Astrocyte (in vitro differentiated cells and primary cell): ENCODE data around the gene GNAI2. TPM values are rescaled to one million over a fixed set of nuclear protein-coding genes. Genes with fewer than 3 reads are reported as not detected.
A peak's percentile ranks its signal among the peaks of the same experiment; 100 is the strongest.

ENCODE experiments used
- DNase-seq: peaks from one replicate; pipeline ENCODE4 v3.0.0-alpha.2; 2010; ENCODE audit warnings: low read depth
- FAIRE-seq: peaks from 2 replicates; lab custom pipeline; 2011; peaks lifted over from hg19 to GRCh38; lab: Jason Lieb, UNC
- H2AFZ ChIP-seq: 2 replicates; pipeline ENCODE4 v1.6.0; 2012; ENCODE audit warnings: low read depth, low read length, inconsistent platforms
- H3K27ac ChIP-seq: 2 replicates; pipeline ENCODE4 v1.5.1; 2011; ENCODE audit warnings: low read depth, low read length, inconsistent platforms
- H3K27me3 ChIP-seq: 2 replicates; pipeline ENCODE4 v1.6.0; 2011; ENCODE audit warnings: low read length, inconsistent platforms; ENCODE audit not compliant: insufficient read depth
- H3K36me3 ChIP-seq: 2 replicates; pipeline ENCODE4 v1.5.1; 2011; ENCODE audit warnings: low read length, inconsistent platforms; ENCODE audit not compliant: insufficient read depth
- H3K4me1 ChIP-seq: 2 replicates; pipeline ENCODE4 v1.5.1; 2011; ENCODE audit warnings: low read length, inconsistent platforms; ENCODE audit not compliant: insufficient read depth
- H3K4me2 ChIP-seq: 2 replicates; pipeline ENCODE4 v1.6.0; 2012; ENCODE audit warnings: low read length, inconsistent platforms
- H3K4me3 ChIP-seq: 2 replicates; pipeline ENCODE4 v1.5.1; 2011; ENCODE audit warnings: low read depth, mild to moderate bottlenecking, low read length, inconsistent platforms; ENCODE audit not compliant: insufficient read depth
- H3K79me2 ChIP-seq: 2 replicates; pipeline ENCODE4 v1.6.0; 2012; ENCODE audit warnings: mild to moderate bottlenecking, low read length, inconsistent platforms; ENCODE audit not compliant: insufficient read depth
- H3K9ac ChIP-seq: 2 replicates; pipeline ENCODE4 v1.6.0; 2012; ENCODE audit warnings: mild to moderate bottlenecking, low read length, inconsistent platforms
- H3K9me3 ChIP-seq: 2 replicates; pipeline ENCODE4 v1.5.1; 2012; ENCODE audit warnings: low read depth, mild to moderate bottlenecking, low read length, inconsistent platforms; ENCODE audit not compliant: insufficient read depth
- H4K20me1 ChIP-seq: 2 replicates; pipeline ENCODE4 v1.6.0; 2012; ENCODE audit warnings: low read length, inconsistent platforms; ENCODE audit not compliant: insufficient read depth
- H3K27ac Mint-ChIP-seq: one replicate; pipeline ENCODE4 v1.8.0; 2021; ENCODE audit warnings: mild to moderate bottlenecking, mixed read lengths; ENCODE audit not compliant: unreplicated experiment
- H3K27me3 Mint-ChIP-seq: one replicate; pipeline ENCODE4 v1.8.0; 2021; ENCODE audit warnings: low read depth, mixed read lengths; ENCODE audit not compliant: unreplicated experiment
- H3K36me3 Mint-ChIP-seq: one replicate; pipeline ENCODE4 v1.8.0; 2021; ENCODE audit warnings: low read depth, mixed read lengths; ENCODE audit not compliant: unreplicated experiment
- H3K4me1 Mint-ChIP-seq: one replicate; pipeline ENCODE4 v1.8.0; 2021; ENCODE audit warnings: low read depth, mixed read lengths; ENCODE audit not compliant: unreplicated experiment
- H3K4me3 Mint-ChIP-seq: one replicate; pipeline ENCODE4 v1.8.0; 2021; ENCODE audit warnings: mild to moderate bottlenecking, moderate library complexity, mixed read lengths; ENCODE audit not compliant: unreplicated experiment
- H3K9me3 Mint-ChIP-seq: one replicate; pipeline ENCODE4 v1.8.0; 2021; ENCODE audit warnings: mild to moderate bottlenecking, mixed read lengths; ENCODE audit not compliant: unreplicated experiment
- CTCF ChIP-seq: IDR thresholded peaks from 2 replicates; pipeline ENCODE4 v1.5.1; 2011; ENCODE audit warnings: low read depth, mild to moderate bottlenecking, inconsistent platforms, low read length, moderate library complexity; ENCODE audit not compliant: insufficient read depth
- EZH2 ChIP-seq: IDR thresholded peaks from 2 replicates; pipeline ENCODE4 v1.6.1; 2012; ENCODE audit warnings: mild to moderate bottlenecking, low read length, inconsistent platforms; ENCODE audit not compliant: insufficient read depth
- total RNA-seq: library from RNA; stranded (reverse); gene quantifications from 2 replicates; pipeline ENCODE4 v1.2.1, GENCODE V29; 2021

GNAI2 gene
- total RNA-seq, 1 donor from 2014 or later, result 381 TPM

DNA sequence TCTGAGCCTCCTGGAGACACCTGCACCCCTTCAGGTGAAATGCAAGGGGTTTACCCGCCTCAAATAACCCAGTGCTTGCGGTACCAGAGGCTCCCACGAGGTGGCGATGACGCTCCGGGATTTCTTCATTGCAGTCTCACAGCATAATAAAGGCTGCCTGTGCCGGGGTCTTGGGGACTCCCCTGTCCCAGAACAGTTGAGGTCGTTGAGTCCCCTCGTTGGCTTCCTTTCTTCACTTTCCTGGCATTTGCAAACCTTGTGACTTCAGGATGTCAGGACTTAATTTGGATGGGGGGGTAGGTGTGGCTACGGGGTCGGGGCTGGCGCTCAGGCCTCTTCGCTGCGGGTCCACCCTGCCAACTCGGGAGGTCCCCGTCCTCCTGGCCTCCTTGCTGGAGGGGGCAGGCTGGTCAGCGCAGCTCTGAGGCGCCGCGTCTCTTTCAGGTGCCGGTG lies 43.3 kb upstream of the GNAI2 start:
- Histone ChIP-seq H3K27ac (no peak overlapping the region), H3K9me3 (no peaks in the 10 kb centered on the region), H3K27me3 (peaks cover 21% of the 10 kb centered on the region), H3K4me2 (no peak overlapping the region), H3K4me3 (no peak overlapping the region), H3K4me1 (peaks cover 8% of the 10 kb centered on the region), H3K9ac (no peak overlapping the region), H4K20me1 (no peaks in the 10 kb centered on the region), H3K36me3 (no peaks in the 10 kb centered on the region), H3K79me2 (no peaks in the 10 kb centered on the region), H2AFZ (no peak overlapping the region)
- TF ChIP-seq CTCF (peak; percentile 88), EZH2 (no peak)
- Mint-ChIP-seq H3K27me3 (peaks cover 34% of the 10 kb centered on the region), H3K9me3 (no peaks in the 10 kb centered on the region), H3K4me3 (no peak overlapping the region), H3K4me1 (no peaks in the 10 kb centered on the region), H3K27ac (no peak overlapping the region), H3K36me3 (no peaks in the 10 kb centered on the region)
- DNase-seq, result no peak
- FAIRE-seq, result no peak

- H3K27me3 ChIP-seq, result peaks cover 21% of the 10 kb centered on the region
- Mint-ChIP-seq H3K9me3 (no peaks in the 10 kb centered on the region), H3K27me3 (peaks cover 35% of the 10 kb centered on the region), H3K36me3 (no peaks in the 10 kb centered on the region), H3K4me3 (no peak overlapping the region), H3K27ac (no peak overlapping the region), H3K4me1 (no peaks in the 10 kb centered on the region)
- H3K27ac ChIP-seq, result no peak overlapping the region
- no peak overlapping the region for H2AFZ ChIP-seq
- H3K4me3 ChIP-seq, result no peak overlapping the region
- H4K20me1 ChIP-seq, result no peaks in the 10 kb centered on the region
- TF ChIP-seq EZH2 (peak; percentile 53), CTCF (no peak)
- H3K79me2 ChIP-seq, result no peaks in the 10 kb centered on the region
- no peaks in the 10 kb centered on the region for H3K9me3 ChIP-seq
- DNase-seq, result no peak
- H3K4me2 ChIP-seq, result no peak overlapping the region
- FAIRE-seq, result no peak
- no peak overlapping the region for H3K9ac ChIP-seq
- H3K36me3 ChIP-seq, result no peaks in the 10 kb centered on the region
- peaks cover 8% of the 10 kb centered on the region for H3K4me1 ChIP-seq
Measured at GRCh38 chr3:50193286-50193685, 42.7 kb upstream of the GNAI2 start.

- Mint-ChIP-seq H3K27me3 (peaks cover 35% of the 10 kb centered on the region), H3K27ac (no peak overlapping the region), H3K9me3 (no peaks in the 10 kb centered on the region), H3K36me3 (no peaks in the 10 kb centered on the region), H3K4me1 (no peaks in the 10 kb centered on the region), H3K4me3 (no peak overlapping the region)
- Histone ChIP-seq H3K36me3 (no peaks in the 10 kb centered on the region), H3K9ac (no peak overlapping the region), H3K9me3 (no peaks in the 10 kb centered on the region), H3K27ac (no peak overlapping the region), H3K4me1 (peaks cover 8% of the 10 kb centered on the region), H3K79me2 (no peaks in the 10 kb centered on the region), H4K20me1 (no peaks in the 10 kb centered on the region), H3K4me2 (no peak overlapping the region), H3K27me3 (peaks cover 21% of the 10 kb centered on the region), H2AFZ (no peak overlapping the region), H3K4me3 (no peak overlapping the region)
- FAIRE-seq (no peak), DNase-seq (no peak)
- TF ChIP-seq CTCF (no peak), EZH2 (peak; percentile 57)
Measured at GRCh38 chr3:50193746-50194127, 42.3 kb upstream of the GNAI2 start.
